Nephron progenitor cell (in vitro differentiated cells): ENCODE data around the gene SREK1.

ENCODE experiments used
- DNase-seq: peaks from one replicate; pipeline ENCODE4 v3.0.0; 2021
- H3K27ac Mint-ChIP-seq: 2 replicates; pipeline ENCODE4 v1.8.0; 2021; ENCODE audit warnings: mild to moderate bottlenecking, moderate library complexity, mixed read lengths
- H3K27me3 Mint-ChIP-seq: 2 replicates; pipeline ENCODE4 v1.8.0; 2021; ENCODE audit warnings: mild to moderate bottlenecking, low read depth, mixed read lengths; ENCODE audit not compliant: poor library complexity
- H3K36me3 Mint-ChIP-seq: 2 replicates; pipeline ENCODE4 v1.8.0; 2021; ENCODE audit warnings: low read depth, mixed read lengths
- H3K4me1 Mint-ChIP-seq: 2 replicates; pipeline ENCODE4 v1.8.0; 2021; ENCODE audit warnings: mixed read lengths
- H3K4me3 Mint-ChIP-seq: 2 replicates; pipeline ENCODE4 v1.8.0; 2021; ENCODE audit warnings: mild to moderate bottlenecking, moderate library complexity, mixed read lengths
- H3K9me3 Mint-ChIP-seq: 2 replicates; pipeline ENCODE4 v1.8.0; 2021; ENCODE audit warnings: mild to moderate bottlenecking, moderate library complexity, mixed read lengths
- TF ChIP-seq, protein P1 (sequence below): fragments of 200-600 bp; sonication (generic); IDR thresholded peaks from 2 replicates; pipeline ENCODE4 v1.5.0; 2021; ENCODE audit warnings: antibody characterized with exemption

The SREK1 gene

DNA sequence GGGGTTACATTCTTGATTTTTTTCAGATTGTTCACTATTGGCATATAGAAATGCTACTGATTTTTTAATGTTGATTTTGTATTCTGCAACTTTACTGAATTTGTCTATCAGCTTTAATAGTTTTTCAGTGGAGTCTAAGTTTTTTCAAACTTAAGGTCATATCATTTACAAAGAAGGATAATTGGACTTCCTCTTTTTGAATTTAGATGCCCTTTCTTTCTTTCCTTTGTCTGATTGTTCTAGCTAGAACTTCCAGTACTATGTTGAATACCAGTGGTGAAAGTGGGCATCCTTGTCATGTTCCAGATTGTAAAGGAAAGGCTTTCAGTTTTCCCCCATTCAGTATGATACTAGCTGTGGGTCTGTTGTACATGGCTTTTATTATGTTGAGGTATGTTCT, 49.3 kb downstream of the SREK1 start:
- peaks cover 6% of the 10 kb centered on the region for H3K27me3 Mint-ChIP-seq
- H3K9me3 Mint-ChIP-seq = no peaks in the 10 kb centered on the region
- H3K36me3 Mint-ChIP-seq = no peaks in the 10 kb centered on the region

GRCh38 chr5:66197764-66198405, 53.8 kb downstream of the SREK1 start:
- TF ChIP-seq, protein P1, sequence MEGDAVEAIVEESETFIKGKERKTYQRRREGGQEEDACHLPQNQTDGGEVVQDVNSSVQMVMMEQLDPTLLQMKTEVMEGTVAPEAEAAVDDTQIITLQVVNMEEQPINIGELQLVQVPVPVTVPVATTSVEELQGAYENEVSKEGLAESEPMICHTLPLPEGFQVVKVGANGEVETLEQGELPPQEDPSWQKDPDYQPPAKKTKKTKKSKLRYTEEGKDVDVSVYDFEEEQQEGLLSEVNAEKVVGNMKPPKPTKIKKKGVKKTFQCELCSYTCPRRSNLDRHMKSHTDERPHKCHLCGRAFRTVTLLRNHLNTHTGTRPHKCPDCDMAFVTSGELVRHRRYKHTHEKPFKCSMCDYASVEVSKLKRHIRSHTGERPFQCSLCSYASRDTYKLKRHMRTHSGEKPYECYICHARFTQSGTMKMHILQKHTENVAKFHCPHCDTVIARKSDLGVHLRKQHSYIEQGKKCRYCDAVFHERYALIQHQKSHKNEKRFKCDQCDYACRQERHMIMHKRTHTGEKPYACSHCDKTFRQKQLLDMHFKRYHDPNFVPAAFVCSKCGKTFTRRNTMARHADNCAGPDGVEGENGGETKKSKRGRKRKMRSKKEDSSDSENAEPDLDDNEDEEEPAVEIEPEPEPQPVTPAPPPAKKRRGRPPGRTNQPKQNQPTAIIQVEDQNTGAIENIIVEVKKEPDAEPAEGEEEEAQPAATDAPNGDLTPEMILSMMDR = no peak
- Mint-ChIP-seq H3K27me3 (peaks cover 4% of the 10 kb centered on the region), H3K36me3 (no peaks in the 10 kb centered on the region), H3K4me1 (no peaks in the 10 kb centered on the region), H3K9me3 (peaks cover 4% of the 10 kb centered on the region), H3K27ac (no peak overlapping the region), H3K4me3 (no peak overlapping the region)
- DNase-seq = no peak

More for the DNA sequence above, 49.3 kb downstream of the SREK1 start:
- Mint-ChIP-seq H3K27ac (no peak overlapping the region), H3K4me3 (no peak overlapping the region), H3K4me1 (no peaks in the 10 kb centered on the region)
- no peak for DNase-seq
- TF ChIP-seq, protein P1 = no peak

DNA sequence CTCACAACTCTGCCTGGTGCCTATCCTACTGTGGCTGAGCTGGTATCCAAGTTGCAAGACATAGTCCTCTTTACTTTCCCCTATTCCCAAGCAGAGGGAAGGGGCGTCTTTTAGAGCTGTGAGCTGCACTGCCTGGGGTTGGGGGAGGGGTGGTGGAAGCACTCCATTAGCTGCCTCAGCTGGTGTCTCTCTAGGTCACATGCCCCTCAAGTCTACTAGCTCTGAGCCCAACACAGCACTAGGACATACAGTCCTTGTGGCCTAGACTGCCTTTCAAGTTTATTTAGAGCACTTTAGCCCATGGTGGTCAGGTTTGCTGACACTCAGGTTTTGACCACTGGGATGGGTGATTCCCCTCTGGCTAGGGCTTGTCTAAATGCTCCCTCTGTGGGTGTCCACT, 54.7 kb downstream of the SREK1 start:
- Mint-ChIP-seq H3K27ac (no peak overlapping the region), H3K4me3 (no peak overlapping the region), H3K4me1 (no peaks in the 10 kb centered on the region), H3K27me3 (peaks cover 4% of the 10 kb centered on the region), H3K9me3 (peaks cover 4% of the 10 kb centered on the region), H3K36me3 (no peaks in the 10 kb centered on the region)
- TF ChIP-seq, protein P1 = no peak
- no peak for DNase-seq

- DNase-seq = no peak
- TF ChIP-seq, protein P1 = no peak
- no peak overlapping the region for H3K4me3 Mint-ChIP-seq
- H3K4me1 Mint-ChIP-seq = peaks cover 10% of the 10 kb centered on the region
- no peaks in the 10 kb centered on the region for H3K27me3 Mint-ChIP-seq
- H3K27ac Mint-ChIP-seq = no peak overlapping the region
- H3K36me3 Mint-ChIP-seq = no peaks in the 10 kb centered on the region
- H3K9me3 Mint-ChIP-seq = peaks cover 4% of the 10 kb centered on the region
Observed at GRCh38 chr5:66203531-66203930, 59.4 kb downstream of the SREK1 start.

DNA sequence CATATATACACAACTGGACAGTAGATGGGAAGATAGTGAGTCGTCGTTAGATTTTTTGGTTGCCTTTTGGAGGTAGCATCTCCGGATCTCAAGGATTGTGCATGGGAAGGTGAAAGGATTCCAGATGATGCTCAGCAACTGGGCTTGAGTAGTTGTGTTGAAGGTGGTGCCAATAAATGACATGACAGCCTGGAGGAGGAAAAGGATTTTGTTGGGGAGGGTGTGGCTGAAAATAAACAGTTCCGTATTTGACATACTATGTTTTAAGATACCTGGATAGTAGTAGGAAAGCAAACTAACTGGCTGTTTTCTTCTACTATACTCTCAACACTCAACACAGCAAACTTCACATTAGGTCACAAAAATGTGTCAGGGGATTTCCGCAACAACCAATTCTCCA, 62.4 kb downstream of the SREK1 start:
- Mint-ChIP-seq H3K36me3 (no peaks in the 10 kb centered on the region), H3K4me1 (peaks cover 15% of the 10 kb centered on the region), H3K9me3 (no peaks in the 10 kb centered on the region), H3K27me3 (peaks cover 4% of the 10 kb centered on the region), H3K4me3 (no peak overlapping the region), H3K27ac (no peak overlapping the region)
- TF ChIP-seq, protein P1 = no peak
- no peak for DNase-seq

- no peak overlapping the region for H3K4me3 Mint-ChIP-seq
- no peak overlapping the region for H3K27ac Mint-ChIP-seq
- TF ChIP-seq, protein P1 = no peak
- peaks cover 4% of the 10 kb centered on the region for H3K27me3 Mint-ChIP-seq
- no peaks in the 10 kb centered on the region for H3K36me3 Mint-ChIP-seq
- DNase-seq = no peak
- H3K9me3 Mint-ChIP-seq = no peaks in the 10 kb centered on the region
- peaks cover 15% of the 10 kb centered on the region for H3K4me1 Mint-ChIP-seq
Observed at GRCh38 chr5:66207800-66208561, 63.9 kb downstream of the SREK1 start.
